Measurements from ENCODE around the gene SRPK3.

The SRPK3 gene

DNA sequence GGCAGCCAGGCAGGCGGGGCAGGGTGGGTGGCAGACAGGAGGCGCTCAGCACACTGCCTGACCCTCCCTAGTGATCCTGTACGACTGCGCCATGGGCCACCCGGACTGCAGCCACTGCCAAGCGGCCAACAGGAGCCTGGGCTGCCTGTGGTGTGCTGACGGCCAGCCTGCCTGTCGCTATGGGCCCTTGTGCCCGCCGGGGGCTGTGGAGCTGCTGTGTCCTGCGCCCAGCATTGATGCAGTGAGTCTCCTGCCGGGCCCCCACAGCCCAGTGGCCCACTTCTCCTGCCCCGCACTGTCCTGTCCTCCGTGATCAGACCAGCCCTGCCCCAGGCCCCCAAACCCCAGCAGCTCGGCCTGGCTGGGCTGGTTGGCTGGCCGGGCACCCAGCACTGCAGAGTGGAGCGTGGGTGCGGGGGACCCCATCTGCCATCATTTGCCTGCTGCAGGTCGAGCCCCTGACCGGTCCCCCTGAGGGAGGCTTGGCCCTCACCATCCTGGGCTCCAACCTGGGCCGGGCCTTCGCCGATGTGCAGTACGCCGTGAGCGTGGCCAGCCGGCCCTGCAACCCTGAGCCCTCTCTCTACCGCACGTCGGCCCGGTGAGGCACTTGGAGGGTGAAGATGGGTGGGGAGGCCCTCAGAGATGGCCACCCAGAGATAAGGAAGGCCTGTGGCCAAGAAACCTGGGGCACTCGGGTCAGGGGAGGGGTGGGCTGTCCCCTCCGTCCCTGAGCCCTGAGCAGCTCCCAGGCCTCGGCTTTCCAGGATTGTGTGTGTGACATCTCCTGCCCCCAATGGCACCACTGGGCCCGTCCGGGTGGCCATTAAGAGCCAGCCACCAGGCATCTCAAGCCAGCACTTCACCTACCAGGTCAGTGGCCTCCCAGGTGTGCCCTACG, 9.2 kb upstream of the SRPK3 start:
- DNase-seq = no peak

DNA sequence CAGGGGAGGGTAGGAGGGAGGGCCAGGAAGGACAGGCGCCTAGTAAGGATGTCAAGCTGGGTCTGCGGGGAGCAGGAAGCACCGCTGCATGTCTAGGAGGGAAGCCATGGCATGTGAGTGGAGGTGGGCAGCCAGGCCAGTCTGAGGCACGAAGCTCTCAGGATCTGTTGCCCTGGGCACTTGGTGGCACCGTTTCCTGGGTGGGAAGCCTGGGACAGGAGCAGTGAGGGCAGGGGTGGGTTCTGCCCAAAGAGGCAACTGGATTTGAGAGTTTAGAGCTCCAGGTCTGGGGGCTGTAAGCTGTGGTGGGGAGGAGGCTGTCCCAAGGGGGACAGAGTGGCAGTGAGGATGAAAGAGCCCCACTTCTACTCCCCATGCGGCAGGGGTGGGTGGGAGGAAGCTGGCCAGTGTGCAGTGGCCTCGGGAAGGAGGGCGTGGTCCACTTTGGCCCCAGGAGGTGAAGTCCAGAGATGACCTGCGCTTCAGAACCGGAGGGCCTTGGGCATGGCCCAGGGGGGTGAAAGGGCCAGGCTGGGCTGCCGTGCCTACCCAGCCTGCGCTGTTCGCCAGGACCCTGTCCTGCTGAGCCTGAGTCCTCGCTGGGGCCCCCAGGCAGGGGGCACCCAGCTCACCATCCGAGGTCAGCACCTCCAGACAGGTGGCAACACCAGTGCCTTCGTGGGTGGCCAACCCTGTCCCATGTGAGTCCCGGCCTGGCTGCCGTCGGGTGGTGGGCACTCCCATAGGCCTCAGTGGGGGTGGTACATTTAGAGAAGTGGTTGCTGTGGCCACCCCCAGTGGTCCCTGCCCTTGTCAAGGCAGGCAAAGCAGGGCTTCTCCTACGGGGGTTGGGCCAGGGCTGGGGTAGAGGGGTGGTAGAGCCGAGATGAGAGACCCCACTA, 8.3 kb upstream of the SRPK3 start:
- DNase-seq = no peak

DNA sequence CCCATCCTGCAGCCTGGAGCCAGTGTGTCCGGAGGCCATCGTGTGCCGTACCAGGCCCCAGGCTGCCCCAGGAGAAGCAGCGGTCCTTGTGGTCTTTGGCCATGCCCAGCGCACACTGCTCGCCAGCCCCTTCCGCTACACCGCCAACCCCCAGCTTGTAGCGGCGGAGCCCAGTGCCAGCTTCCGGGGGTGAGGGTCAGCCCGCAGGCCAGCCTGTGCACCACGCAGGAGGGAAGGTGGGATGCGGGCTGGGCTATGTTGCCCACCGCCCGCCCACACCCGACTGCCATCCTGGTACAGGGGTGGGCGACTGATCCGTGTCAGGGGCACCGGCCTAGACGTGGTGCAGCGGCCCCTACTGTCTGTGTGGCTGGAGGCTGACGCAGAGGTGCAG, 7.6 kb upstream of the SRPK3 start:
- no peak for DNase-seq

DNA sequence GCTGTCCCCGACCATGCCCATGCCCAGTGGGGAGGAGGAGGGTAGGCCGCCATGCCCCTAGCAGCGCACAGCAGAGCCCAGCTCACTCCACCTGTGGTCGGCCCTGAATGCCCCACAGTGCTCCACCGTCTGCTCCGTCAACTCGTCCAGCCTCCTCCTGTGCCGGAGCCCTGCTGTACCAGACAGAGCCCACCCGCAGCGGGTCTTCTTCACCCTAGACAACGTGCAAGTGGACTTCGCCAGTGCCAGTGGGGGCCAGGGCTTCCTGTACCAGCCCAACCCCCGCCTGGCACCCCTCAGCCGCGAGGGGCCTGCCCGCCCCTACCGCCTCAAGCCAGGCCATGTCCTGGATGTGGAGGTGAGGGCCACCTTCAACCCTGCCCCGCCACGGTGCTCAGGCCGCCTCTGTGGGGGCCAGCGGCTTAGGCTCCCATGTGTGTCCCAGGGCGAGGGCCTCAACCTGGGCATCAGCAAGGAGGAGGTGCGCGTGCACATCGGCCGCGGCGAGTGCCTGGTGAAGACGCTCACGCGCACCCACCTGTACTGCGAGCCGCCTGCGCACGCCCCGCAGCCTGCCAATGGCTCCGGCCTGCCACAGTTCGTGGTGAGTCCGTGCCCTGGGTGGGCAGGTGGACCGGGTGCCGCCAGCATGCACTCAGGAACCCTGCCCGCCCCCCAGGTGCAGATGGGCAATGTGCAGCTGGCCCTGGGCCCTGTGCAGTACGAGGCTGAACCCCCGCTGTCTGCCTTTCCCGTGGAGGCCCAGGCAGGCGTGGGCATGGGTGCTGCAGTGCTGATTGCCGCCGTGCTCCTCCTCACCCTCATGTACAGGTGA, 6.9 kb upstream of the SRPK3 start:
- DNase-seq = no peak

DNA sequence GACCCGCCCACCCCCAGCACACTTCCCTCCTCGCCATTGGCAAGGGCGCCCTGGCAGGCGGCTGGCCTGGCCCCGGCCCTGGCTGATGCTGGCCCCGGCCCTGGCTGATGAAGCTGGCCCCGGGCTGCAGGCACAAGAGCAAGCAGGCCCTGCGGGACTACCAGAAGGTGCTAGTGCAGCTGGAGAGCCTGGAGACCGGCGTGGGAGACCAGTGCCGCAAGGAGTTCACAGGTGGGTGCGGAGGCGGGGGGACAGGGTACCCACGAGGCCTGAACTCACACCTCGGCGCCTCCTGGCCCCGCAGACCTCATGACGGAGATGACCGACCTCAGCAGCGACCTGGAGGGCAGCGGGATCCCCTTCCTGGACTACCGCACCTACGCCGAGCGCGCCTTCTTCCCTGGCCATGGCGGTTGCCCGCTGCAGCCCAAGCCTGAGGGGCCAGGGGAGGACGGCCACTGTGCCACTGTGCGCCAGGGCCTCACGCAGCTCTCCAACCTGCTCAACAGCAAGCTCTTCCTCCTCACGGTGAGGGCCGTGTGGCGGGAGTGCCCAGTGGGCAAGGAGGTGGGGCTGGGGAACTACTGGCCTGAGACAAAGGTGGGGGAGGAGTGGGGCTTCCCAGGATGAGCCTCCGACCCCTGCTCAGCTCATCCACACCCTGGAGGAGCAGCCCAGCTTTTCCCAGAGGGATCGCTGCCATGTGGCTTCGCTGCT, 6.1 kb upstream of the SRPK3 start:
- no peak for DNase-seq

DNA sequence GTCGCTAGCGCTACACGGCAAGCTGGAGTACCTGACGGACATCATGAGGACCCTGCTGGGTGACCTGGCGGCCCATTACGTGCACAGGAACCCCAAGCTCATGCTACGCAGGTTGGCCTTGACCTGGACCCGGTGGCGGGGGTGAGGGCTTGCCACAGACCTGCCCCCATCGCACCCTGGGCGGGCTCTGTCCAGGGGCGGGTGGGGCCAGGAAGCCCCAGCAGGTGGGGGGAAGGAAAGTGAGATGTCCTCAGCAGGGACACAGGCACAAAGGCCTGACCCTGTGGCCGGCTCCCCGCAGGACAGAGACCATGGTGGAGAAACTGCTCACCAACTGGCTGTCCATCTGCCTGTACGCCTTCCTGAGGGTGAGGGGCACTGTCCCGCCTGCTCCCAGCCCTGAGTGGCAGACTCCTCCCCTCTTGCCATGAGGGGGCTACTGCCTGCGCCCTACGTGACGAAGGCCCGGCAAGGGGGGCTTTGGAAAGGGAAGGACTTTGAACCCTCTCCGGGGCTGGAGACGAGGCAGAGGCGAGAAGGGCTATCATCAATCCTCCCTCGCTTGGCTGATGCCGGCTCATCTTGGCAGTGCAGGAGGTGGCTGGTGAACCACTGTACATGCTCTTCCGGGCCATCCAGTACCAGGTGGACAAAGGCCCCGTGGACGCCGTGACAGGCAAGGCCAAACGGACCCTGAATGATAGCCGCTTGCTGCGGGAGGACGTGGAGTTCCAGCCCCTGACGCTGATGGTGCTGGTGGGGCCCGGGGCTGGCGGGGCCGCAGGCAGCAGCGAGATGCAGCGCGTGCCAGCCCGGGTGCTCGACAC, 5.3 kb upstream of the SRPK3 start:
- DNase-seq = no peak

DNA sequence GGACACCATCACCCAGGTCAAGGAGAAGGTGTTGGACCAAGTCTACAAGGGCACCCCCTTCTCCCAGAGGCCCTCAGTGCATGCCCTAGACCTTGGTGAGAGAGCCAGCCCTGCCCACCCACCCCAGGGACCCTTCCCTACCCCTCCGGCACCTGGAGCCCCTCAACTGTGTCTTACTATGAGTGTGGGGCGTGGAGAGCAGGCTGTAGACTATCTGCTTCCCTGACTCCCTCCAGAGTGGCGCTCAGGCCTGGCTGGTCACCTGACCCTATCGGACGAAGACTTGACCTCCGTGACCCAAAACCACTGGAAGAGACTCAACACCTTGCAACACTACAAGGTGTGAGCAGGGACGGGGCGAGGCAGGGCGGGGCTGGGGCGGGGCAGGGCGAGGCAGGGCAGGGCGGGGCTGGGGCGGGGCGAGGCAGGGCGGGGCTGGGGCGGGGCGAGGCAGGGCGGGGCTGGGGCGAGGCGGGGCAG, 4.7 kb upstream of the SRPK3 start:
- DNase-seq = no peak

DNA sequence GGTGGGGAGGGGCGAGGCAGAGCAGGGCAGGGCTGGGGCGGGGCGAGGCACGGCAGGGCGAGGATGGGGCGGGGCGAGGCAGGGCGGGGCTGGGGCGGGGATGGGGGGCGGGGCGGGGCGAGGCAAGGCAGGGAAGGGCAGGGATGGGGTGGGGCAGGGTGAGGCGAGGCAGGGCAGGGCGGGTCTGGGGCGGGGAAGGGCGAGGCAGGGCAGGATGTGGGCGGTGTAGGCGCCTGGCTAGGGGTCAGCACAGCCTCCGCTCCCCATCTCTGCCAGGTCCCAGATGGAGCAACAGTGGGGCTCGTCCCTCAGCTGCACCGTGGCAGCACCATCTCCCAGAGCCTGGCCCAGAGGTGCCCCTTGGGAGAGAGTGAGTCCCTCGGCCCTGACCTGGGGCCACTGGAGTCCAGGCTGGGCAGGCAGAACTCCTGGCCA, 4.2 kb upstream of the SRPK3 start:
- DNase-seq = no peak

DNA sequence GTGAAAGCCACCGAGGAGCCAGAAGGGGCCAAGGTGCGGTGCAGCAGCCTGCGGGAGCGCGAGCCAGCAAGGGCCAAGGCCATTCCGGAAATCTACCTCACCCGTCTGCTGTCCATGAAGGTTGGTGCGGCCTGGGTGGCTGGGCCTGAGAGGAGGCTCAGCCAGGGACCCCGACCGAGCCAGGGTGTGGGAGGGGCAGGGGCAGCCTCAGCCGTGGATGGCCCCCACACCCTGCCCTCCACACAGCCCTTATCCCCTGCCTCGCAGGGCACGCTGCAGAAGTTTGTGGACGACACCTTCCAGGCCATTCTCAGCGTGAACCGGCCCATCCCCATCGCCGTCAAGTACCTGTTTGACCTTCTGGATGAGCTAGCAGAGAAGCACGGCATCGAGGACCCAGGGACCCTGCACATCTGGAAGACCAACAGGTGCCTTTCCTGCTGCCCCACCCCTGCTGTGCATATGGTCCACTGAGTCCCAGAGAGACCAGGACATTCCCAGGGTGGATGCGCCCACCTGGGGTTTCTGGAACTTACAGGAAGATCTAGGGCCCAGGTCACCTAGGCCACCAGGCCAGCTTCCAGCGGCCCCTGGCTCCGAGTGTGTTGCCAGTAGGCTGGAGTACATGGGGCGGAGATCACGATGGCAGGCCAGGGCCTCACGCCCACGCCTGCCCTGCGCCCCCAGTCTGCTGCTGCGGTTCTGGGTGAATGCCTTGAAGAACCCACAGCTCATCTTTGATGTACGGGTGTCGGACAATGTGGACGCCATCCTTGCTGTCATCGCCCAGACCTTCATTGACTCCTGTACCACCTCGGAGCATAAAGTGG, 3.4 kb upstream of the SRPK3 start:
- no peak for DNase-seq

DNA sequence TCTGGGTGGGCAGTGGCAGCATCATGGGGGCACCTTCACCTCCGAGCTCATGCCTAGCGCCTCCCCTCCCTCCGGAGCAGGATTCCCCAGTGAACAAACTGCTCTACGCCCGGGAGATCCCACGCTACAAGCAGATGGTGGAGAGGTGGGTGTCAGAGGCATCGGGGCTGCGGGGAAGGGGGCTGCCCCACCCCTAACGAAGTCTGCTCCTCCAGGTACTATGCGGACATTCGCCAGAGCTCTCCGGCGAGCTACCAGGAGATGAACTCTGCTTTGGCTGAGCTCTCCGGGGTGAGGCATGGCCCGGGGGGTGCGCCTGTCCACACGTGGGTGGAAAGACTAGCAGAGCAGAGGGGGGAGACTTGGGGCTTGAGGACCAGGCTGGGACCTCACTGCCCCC, 2.7 kb upstream of the SRPK3 start:
- DNase-seq = no peak

DNA sequence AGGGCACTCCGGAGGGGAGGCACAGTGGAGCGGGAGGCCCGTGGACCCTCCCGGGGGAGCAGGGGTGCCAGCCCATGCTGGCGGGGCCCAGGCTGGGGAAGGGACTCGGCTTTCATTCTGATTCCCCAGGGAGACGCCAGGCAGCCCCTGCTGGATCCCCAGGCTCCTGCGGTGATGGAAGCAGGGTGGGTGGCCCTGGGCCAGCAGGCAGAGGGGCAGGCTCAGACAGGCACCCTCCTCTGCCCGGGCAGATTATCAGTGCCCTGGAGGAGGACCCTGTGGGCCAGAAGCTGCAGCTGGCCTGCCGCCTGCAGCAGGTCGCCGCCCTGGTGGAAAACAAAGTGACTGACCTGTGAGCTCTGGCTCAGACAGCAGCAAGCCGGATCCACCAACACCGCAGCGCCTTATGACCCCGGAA, 2.1 kb upstream of the SRPK3 start:
- DNase-seq = no peak

DNA sequence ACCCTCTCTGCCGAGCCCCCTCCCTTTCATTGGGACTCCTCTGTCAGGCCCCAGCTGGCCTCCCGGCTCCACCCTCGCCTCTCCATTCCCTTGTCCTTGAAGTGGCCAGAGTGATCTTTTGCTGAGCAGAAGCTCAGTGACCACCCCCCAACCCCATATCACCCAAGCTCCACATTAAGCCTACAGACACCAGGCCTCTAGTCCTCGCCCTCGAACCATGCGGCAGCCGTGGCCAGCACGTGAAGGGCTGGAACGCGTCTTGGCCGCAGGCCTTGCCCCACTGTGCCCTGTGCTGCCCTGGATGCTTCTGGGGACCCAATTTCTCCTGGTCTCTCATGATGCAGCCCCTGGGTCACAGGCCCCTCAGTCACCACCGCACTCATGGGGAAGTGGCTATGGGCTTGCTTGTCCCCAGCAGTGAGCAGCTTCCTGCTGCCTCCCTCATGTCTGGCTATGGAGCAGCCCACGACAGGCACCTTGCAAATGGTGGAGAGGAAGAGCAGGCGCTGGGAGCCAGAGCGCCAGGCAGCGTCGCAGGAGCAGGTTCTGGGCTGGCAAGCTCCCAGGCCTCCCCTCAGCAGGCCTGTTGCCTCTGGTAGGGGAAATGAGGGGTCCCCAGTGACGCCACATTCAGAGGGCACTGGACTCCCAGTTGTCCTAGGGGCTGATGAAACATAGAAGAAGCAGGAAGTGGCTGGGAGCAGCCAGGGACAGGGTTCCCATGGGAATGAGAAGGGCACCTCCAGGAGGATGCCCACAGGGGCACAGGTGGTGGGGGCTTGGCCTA, 757 bp upstream of the SRPK3 start:
- no peak for DNase-seq

DNA sequence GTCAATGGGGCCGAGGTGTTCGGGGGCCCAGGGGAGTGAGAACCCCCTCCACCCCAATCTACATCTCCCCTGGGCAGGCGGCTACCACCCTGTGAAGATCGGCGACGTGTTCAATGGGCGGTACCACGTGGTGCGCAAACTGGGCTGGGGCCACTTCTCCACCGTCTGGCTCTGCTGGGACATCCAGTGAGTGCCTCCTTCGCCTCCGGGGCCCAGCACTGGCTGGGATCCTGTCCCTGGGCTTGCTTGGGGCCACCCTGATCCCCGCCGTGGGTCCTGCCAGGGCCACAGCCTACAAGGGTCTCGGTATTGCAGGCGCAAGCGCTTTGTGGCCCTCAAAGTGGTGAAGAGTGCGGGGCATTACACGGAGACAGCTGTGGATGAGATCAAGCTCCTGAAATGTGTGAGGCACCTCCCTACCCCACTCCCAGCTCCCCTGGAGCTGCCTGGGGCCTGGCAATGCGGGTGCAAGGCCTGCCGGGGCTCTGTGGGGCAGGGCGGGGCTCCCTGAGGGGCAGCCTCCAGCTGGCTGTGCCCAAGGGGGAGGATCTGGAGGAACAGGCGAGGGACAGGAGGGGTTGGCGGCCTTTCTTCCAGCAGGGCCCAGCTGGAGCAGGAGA, 697 bp downstream of the SRPK3 start:
- no peak for DNase-seq

DNA sequence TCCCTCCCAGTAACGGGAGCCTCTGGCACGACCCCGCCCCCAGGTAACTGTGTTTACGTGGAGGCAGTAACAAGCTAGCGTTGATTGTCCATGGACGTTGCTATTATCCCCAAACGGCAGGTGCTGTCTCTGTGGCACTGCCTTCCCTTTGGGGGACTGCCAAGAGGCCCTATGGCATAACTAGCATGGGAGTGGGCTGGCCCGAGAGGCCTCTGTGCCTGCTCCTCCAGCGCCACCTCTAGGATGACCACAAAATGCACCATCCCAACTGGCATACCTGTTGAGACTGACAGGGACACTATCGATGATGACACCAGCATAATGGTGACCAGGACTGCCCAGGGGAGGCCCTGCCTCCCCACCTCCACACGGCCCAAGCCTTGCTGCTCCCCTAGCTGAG, 1.5 kb downstream of the SRPK3 start:
- DNase-seq = no peak

DNA sequence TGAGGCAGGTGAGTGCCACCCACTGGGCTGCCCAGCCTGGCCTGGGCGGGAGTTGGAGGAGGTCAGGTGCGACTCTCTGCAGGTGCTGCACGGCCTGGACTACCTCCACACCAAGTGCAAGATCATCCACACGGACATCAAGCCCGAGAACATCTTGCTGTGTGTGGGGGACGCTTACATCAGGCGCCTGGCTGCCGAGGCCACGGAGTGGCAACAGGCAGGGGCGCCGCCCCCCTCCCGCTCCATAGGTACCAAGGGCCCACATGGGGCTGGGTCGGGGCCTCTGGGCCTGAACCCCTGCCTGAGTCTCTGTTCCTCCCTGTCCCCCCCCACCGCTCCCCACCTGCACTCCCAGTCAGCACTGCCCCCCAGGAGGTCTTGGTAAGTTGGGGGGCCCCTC, 2.0 kb downstream of the SRPK3 start:
- DNase-seq = no peak

DNA sequence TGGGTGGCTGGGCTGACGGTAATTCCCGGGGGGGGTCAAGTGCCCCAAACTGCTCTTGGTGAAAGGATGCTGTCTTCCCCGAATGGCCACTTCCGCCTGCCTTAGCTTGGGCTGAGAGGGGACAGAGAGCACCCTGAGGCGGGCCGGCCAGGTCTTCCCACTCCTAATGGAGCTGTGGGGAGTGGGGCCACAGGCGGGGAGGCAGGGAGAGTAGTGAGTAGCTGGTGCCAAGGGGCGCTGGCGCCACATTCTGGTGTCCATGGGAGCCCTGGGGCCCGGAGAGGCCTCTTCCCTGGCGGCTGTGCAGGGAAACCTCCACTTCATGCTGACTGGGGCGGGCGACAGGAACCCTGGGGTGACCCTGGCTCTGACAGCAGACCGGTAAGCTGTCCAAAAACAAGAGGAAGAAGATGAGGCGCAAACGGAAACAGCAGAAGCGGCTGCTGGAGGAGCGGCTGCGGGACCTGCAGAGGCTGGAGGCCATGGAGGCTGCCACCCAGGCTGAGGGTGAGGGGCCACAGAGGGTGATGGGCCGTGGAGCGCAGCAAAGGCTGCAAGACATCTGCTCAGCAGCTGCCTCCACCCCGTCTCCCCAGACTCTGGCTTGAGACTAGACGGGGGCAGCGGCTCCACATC, 2.7 kb downstream of the SRPK3 start:
- no peak for DNase-seq

DNA sequence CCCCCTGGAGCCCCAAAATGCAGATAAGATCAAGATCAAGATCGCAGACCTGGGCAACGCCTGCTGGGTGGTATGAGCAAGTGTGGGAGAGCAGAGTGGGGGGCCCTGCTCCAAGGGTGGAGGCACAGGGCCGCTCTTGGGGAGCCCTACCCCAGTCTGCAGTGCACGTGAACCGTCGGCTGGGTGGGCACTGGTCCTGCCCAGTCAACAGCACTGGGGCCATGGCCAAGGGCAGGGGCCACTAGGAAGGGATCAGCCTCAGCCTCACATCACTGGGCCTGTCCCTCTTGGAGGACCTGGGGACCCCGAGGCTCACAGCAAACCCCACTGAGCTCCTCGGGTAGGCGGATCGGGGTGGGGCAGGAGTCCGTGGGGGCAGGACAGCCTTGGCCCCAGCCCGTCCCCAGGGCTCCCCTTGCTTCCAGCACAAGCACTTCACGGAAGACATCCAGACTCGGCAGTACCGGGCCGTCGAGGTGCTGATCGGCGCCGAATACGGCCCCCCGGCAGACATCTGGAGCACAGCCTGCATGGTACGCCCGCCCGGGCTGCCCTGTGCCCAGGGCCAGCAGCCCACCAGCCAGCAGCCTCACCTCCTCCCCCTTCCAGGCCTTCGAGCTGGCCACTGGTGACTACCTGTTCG, 3.6 kb downstream of the SRPK3 start:
- DNase-seq = no peak

DNA sequence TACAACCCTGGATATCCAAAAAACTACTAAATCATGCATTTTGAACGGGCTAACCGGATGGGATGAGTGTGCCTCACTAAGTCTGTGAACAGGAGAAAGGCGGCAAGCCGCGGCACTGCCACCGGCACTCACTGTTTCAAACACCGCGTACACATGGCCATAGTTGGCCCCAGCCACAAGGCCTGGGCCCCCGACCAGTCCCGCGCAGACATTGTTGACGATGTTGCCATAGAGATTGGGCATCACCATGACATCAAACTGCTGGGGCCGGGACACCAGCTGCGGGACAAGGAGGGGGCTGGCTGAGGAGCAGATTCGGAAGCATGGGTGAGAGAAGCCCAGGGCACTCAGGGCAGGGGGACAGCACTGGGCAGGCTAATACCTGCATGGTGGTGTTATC, 5.8 kb downstream of the SRPK3 start:
- DNase-seq = no peak
